ENCODE data around the gene ZDHHC5.

The ZDHHC5 gene

GRCh38 chr11:57741132-57742086 lies 73.5 kb downstream of the ZDHHC5 start, which contains the start of gene SELENOH (continued):
- TF ChIP-seq ZBTB6 (tag by site-specific recombination; IDR thresholded peaks at IDR 0.05): no peak
- TF ChIP-seq ZNF169 (tag by site-specific recombination; IDR thresholded peaks at IDR 0.05): no peak
- TF ChIP-seq RBAK (tag by site-specific recombination; IDR thresholded peaks at IDR 0.05): no peak
- no peak for TF ChIP-seq ZFP3 (tag by site-specific recombination; IDR thresholded peaks at IDR 0.05; ENCODE audit: low read depth)
- TF ChIP-seq ZNF148 (tag by site-specific recombination; IDR thresholded peaks at IDR 0.05; ENCODE audit: borderline replicate concordance): no peak
- TF ChIP-seq ZNF10 (tag by site-specific recombination; IDR thresholded peaks at IDR 0.05): peak; percentile 91
- peak; percentile 98 for TF ChIP-seq ZBTB1 (tag by site-specific recombination; IDR thresholded peaks at IDR 0.05)
- TF ChIP-seq ZNF214 (tag by site-specific recombination; IDR thresholded peaks at IDR 0.05; ENCODE audit: borderline replicate concordance): no peak
- TF ChIP-seq ZNF354C (tag by site-specific recombination; IDR thresholded peaks at IDR 0.05; ENCODE audit: borderline replicate concordance, low read depth): no peak
- TF ChIP-seq ZNF76 (tag by site-specific recombination; IDR thresholded peaks at IDR 0.05; ENCODE audit: borderline replicate concordance, low read depth): peak; percentile 83; the same call in 1 of the 2 replicates
- no peak for TF ChIP-seq ZNF140 (tag by site-specific recombination; IDR thresholded peaks at IDR 0.05)
- no peak for TF ChIP-seq ZNF37A (tag by site-specific recombination; IDR thresholded peaks at IDR 0.05)
- no peak for TF ChIP-seq ZBTB7A (tag by site-specific recombination; IDR thresholded peaks at IDR 0.05; ENCODE audit: low read depth)
- no peak; the same call in 1 of the 2 replicates for TF ChIP-seq ZNF654 (tag by site-specific recombination; IDR thresholded peaks at IDR 0.05; ENCODE audit: low read depth)
- peak; percentile 47; the same call in 1 of the 2 replicates for TF ChIP-seq PRDM4 (tag by site-specific recombination; IDR thresholded peaks at IDR 0.05)
- TF ChIP-seq ZBTB11 (tag by site-specific recombination; conservative IDR thresholded peaks at IDR 0.05; ENCODE audit: low read depth): peak; percentile 99
- peak; percentile 91 for TF ChIP-seq ZNF692 (tag by site-specific recombination; IDR thresholded peaks at IDR 0.05)
- TF ChIP-seq ZNF747 (tag by site-specific recombination; IDR thresholded peaks at IDR 0.05): no peak
- no peak for TF ChIP-seq ZNF514 (tag by site-specific recombination; IDR thresholded peaks at IDR 0.05)
- TF ChIP-seq ZNF624 (tag by site-specific recombination; IDR thresholded peaks at IDR 0.05): no peak
- peak; percentile 96 for TF ChIP-seq ZNF639 (tag by site-specific recombination; IDR thresholded peaks at IDR 0.05)
- no peak for TF ChIP-seq PRDM1 (tag by site-specific recombination; IDR thresholded peaks at IDR 0.05)
- no peak for TF ChIP-seq ZNF18 (tag by site-specific recombination; IDR thresholded peaks at IDR 0.05)
- no peak for TF ChIP-seq ZNF114 (tag by site-specific recombination; IDR thresholded peaks at IDR 0.05)

Measured in HEK293 (cell line).